Iris pigment epithelial cell (primary cell): Measurements from ENCODE around the gene KRT3.
"Not testable (repeated sequence)": the region's sequence is repeated elsewhere in the genome, so short reads cannot be mapped to it uniquely, and the experiment has no call there.

Source experiments
- DNase-seq: peaks from one replicate; pipeline ENCODE4 v3.0.0-alpha.2; 2011; ENCODE audit warnings: low read depth

Gene KRT3

GRCh38 chr12:52760623-52761022, 35.3 kb downstream of the KRT3 start:
- no peak for DNase-seq

GRCh38 chr12:52759695-52760094, 36.2 kb downstream of the KRT3 start:
- DNase-seq, result no peak

GRCh38 chr12:52759218-52759617, 36.7 kb downstream of the KRT3 start:
- no peak for DNase-seq

- no peak for DNase-seq
Observed at GRCh38 chr12:52757449-52758176, 38.3 kb downstream of the KRT3 start.

GRCh38 chr12:52756281-52756960, 39.5 kb downstream of the KRT3 start:
- no peak for DNase-seq

- DNase-seq, result no peak
Observed at GRCh38 chr12:52755533-52755932, 40.4 kb downstream of the KRT3 start.

GRCh38 chr12:52754135-52754534, 41.8 kb downstream of the KRT3 start:
- DNase-seq, result no peak

GRCh38 chr12:52753283-52753682, 42.6 kb downstream of the KRT3 start:
- DNase-seq, result no peak

- no peak for DNase-seq
Observed at GRCh38 chr12:52752516-52752915, 43.4 kb downstream of the KRT3 start.

- no peak for DNase-seq
Observed at GRCh38 chr12:52751795-52752194, 44.1 kb downstream of the KRT3 start.

- DNase-seq, result not testable (repeated sequence)
Observed at GRCh38 chr12:52750532-52750931, 45.4 kb downstream of the KRT3 start.

GRCh38 chr12:52749827-52750226, 46.1 kb downstream of the KRT3 start:
- DNase-seq, result no peak

GRCh38 chr12:52748578-52748977, 47.3 kb downstream of the KRT3 start:
- DNase-seq, result no peak

GRCh38 chr12:52745554-52745953, 50.4 kb downstream of the KRT3 start:
- no peak for DNase-seq

GRCh38 chr12:52744493-52745156, 51.3 kb downstream of the KRT3 start:
- no peak for DNase-seq

GRCh38 chr12:52742822-52743457, 53.0 kb downstream of the KRT3 start:
- DNase-seq, result no peak

- no peak for DNase-seq
Observed at GRCh38 chr12:52742196-52742580, 53.7 kb downstream of the KRT3 start.

- DNase-seq, result peak; percentile 30
Observed at GRCh38 chr12:52741375-52742195, 54.3 kb downstream of the KRT3 start.

GRCh38 chr12:52740584-52740983, 55.3 kb downstream of the KRT3 start:
- DNase-seq, result peak; percentile 15

- no peak for DNase-seq
Observed at GRCh38 chr12:52739963-52740362, 56.0 kb downstream of the KRT3 start.
